Measurements from ENCODE around the gene CD248. TPM values are rescaled to one million over a fixed set of nuclear protein-coding genes. Genes with fewer than 3 reads are reported as not detected.

The CD248 gene
- total RNA-seq, 1 donor from 2014 or later: 0.09 TPM

Other genes with a start within 250 kb of the CD248 start
- 94.5 and 102 TPM in 2 replicates for gene PACS1, start 246.8 kb downstream of the CD248 start, total RNA-seq
- gene KLC2, start 59.3 kb downstream of the CD248 start, total RNA-seq: 42.3 and 42.5 TPM in 2 replicates
- gene RAB1B, start 48.4 kb downstream of the CD248 start, total RNA-seq: 156 and 159 TPM in 2 replicates
- 1.5 and 1.6 TPM in 2 replicates for gene CNIH2, start 38.9 kb downstream of the CD248 start, total RNA-seq
- 45.4 and 53.0 TPM in 2 replicates for gene YIF1A, start 27.9 kb downstream of the CD248 start, total RNA-seq
- not detected in 2 replicates for gene TMEM151A, start 25.1 kb downstream of the CD248 start, total RNA-seq
- 1.3 and 1.8 TPM in 2 replicates for gene RIN1, start 19.4 kb upstream of the CD248 start, total RNA-seq
- gene BRMS1, start 28.1 kb upstream of the CD248 start, total RNA-seq: 42.5 and 44.9 TPM in 2 replicates
- 7.0 and 7.3 TPM in 2 replicates for gene B4GAT1, start 30.6 kb upstream of the CD248 start, total RNA-seq
- 8.0 and 8.1 TPM in 2 replicates for gene SLC29A2, start 54.7 kb upstream of the CD248 start, total RNA-seq
- gene NPAS4, start 104.0 kb upstream of the CD248 start, total RNA-seq: 0.27 and 0.61 TPM in 2 replicates
- 82.4 and 87.6 TPM in 2 replicates for gene MRPL11, start 121.8 kb upstream of the CD248 start, total RNA-seq
- 8.3 and 8.8 TPM in 2 replicates for gene PELI3, start 149.9 kb upstream of the CD248 start, total RNA-seq
- 87.0 and 89.6 TPM in 2 replicates for gene DPP3, start 163.4 kb upstream of the CD248 start, total RNA-seq
- gene BBS1, start 193.6 kb upstream of the CD248 start, total RNA-seq: 14.9 and 18.2 TPM in 2 replicates
- 12.5 and 13.6 TPM in 2 replicates for gene ZDHHC24, start 229.0 kb upstream of the CD248 start, total RNA-seq
- 0.05 TPM in 2 replicates for gene ACTN3, start 229.9 kb upstream of the CD248 start, total RNA-seq

All from T-helper 2 cell treated with Interferon-gamma antibody and Interleukin-4, amounts not matched to agents 100 ng/mL and 5 ng/mL, for 36 hours (primary cell).